Measurements from ENCODE around the gene AGMO.
"Not testable (repeated sequence)": the region's sequence is repeated elsewhere in the genome, so short reads cannot be mapped to it uniquely, and the experiment has no call there.

AGMO gene

DNA sequence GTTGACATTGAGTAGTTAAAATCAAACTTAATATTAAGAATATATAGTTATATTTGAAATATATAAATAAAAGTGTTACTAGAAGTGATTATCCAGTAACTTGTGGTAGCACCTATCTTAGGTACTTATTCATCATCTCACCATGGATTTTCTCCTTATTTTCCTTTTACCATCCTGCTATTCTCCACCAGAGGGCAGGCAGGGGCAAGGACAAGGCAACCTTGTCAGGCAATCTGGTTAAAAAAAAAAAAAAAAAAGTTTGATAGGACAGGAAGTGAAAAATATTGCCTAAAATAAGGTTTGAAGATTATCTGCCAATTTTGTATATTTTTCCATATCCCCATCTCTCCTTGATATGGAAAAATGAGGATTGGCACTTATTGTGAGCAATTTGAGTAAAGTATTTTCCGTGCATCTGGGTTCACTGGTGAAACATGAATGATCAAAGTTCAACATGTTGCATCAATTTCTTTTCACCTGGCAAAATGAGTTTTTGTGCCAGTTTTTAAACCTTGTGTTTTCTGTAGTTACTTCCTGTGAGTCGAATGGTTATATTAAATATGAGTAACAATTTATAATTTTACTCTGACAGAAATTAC lies 256.7 kb downstream of the AGMO start:
- DNase-seq: no peak

GRCh38 chr7:15303357-15303756 lies 258.5 kb downstream of the AGMO start:
- DNase-seq: no peak

- not testable (repeated sequence) for DNase-seq
Measured at GRCh38 chr7:15300986-15301385, 260.8 kb downstream of the AGMO start.

DNA sequence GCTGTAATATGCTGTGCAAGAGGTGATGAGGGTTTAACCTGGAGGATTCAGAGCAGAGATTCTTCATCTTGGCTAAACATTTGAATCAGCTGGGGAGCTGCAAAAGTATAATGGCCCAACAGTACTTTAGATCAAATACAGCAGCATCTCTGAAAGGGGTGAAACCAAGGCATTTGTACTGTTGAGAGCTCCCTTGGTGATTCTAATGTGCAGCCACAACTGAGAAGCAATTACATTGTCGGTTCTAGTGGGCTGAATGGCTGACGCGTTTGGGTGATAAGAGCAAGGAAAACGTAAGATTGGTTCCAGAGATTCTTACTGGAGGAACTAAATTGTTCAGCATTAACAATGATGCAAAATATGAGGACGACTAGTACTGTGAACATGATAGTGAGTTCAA lies 269.7 kb downstream of the AGMO start:
- no peak for DNase-seq

GRCh38 chr7:15291699-15292098 lies 270.1 kb downstream of the AGMO start:
- DNase-seq: no peak

DNA sequence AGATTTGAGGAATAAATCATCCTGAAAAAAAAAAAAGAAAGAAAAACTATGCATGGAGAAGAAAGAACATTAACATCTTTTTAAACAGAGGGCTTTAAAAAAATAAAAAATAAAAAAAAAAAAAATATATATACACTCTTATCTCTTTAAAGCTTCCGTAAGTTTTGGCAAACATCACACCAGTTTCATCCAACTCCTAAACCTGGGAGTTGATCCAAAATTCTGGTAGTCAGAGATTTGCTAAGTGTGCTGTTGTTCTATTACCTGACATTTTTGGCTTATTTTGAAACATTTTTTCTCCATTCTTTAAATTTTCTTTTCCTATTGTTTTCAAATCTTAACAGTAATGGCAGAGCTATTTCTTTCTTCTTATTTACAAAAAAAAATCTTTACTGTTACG lies 273.1 kb downstream of the AGMO start:
- DNase-seq: no peak

DNA sequence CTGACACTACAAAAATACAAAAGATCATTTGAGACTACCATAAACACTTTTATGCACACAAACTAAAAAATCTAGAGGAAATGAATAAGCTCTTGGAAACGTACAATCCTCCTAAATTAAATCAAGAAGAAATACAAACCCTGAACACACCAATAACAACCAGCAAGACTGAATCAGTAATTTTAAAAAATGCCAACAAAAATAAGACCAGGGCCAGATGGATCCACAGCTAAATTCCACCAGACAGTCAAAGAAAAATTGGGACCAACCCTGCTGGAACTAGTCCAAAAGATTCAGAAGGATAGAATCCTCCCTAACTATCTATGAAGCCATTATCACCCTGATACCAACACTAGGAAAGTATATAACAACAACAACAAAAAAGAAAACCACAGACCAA lies 277.4 kb downstream of the AGMO start:
- no peak for DNase-seq

DNA sequence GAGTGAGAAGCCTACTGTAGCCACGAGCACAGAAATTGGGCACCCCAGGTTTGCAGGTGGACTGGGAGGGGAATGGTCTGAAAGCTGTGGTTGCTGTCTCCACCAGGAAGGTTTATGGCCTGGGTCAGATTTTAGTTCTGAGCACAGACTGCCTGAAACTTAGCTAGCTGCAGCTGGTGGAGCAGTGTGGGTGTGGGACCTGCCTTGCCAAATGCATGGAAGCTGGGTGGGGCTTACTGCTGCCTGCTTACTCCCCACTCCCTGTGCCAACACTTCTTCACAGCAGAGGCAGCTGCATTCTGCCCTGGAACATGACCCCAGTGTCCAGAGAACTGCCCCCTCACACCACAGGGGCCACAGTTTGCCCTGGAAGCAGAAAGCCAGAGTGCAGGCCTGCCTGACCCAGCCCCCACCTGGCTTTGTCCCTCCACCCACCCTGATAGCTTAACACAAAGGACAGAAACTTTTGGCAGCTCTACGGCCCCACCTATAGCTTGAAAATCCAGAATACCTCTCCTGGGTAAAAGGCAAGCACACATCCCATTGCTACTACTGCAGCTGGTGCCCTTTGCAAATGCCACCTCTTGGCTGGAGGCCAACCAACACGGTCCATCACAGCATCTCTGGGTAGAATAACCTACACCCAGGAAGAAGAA lies 281.6 kb downstream of the AGMO start:
- no peak for DNase-seq

DNA sequence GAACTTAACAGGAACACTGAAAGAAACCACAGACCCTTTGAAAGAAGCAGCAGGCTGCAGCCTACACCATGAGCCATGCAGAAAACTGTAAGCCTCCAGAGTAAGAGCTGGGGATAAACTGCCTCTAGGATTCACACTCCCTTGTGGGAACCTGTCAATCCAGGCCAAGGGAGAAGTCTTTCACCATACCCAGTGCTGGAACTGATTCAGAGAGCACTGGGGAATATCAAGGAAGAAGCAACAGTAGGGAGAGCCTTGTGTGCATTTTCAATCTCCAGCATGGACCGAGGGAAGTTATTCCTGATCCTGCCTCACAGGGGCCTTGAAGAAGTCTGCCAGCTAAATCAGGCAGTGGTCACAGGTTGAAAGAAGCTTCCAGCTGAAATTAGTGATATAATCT lies 282.2 kb downstream of the AGMO start:
- no peak for DNase-seq

DNA sequence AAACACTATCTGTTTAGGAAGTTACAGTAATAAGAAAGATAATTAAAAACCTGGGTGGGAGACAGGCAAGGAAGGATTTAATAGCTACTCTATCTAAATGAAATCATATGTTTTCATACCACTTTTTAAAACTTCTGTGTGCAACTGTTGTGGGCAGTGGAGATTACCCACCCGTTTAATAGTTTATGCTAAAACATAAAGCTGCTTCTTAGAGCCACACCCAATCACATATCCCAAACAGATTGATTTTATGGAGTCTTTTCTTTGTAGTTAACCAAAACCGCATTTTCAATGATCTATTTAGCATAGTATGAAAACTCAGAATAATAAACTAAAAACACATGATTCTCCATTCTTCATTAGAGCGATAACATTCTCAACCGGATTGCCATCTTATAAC lies 304.1 kb downstream of the AGMO start:
- DNase-seq: no peak

GRCh38 chr7:15252181-15252580 lies 309.6 kb downstream of the AGMO start:
- DNase-seq: no peak

DNA sequence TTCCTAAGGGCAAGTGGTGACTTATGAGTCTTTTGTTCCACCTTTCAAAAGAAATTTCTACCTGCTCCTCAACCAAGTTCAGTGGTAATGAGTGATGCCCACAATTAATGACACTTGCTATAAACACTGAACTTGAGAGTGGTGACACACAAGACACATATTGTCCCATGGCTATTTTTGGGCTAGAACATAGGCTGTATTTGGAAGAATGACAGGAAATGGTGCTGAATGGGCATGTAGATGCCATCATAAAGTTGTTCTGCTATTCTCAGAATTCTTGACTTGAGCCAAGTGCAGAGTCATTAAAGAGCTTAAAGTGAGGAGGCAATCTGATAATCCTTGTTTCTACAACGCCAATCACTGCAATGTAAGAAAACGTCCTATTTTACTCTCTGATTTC lies 313.3 kb downstream of the AGMO start:
- no peak for DNase-seq

GRCh38 chr7:15245831-15246230 lies 316.0 kb downstream of the AGMO start:
- DNase-seq: no peak

DNA sequence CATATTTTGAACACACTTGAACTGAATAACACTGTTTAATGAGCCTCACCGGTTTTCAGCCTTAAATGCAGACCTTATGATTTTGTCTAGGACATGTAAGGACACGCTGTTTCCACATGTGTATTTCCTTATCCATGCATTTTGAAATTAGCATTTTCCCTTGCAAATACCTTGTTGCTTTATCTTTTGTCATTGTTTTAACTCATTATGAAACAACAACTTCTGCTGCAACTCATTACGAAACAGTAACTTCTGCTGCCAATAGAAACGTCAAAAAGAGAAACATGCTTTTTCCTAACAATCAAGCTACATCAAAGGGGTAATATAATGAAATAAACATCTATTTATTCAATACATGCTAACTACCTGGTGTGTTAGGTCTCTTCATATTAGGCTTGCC lies 322.0 kb downstream of the AGMO start:
- no peak for DNase-seq

DNA sequence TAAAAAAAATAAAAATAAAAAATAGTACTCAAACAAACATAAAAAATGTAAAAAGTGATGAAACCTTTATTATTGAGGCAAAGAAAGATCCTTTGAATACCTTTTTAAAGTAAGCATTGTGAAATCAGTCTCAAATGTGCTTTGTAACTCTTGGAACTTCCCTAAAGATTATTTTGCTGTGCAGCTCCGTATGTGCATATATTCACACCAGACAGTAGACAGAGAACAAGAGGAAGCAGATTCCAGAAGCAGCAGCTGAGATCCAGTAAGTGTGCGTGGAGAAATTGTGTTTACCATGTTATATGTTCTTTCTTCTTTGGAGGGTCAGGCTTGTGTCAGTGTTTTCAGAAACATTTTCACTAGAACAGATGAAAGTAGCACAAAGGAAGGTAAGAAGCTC lies 324.9 kb downstream of the AGMO start:
- no peak for DNase-seq

- no peak for DNase-seq
Measured at GRCh38 chr7:15234431-15234830, 327.4 kb downstream of the AGMO start.

DNA sequence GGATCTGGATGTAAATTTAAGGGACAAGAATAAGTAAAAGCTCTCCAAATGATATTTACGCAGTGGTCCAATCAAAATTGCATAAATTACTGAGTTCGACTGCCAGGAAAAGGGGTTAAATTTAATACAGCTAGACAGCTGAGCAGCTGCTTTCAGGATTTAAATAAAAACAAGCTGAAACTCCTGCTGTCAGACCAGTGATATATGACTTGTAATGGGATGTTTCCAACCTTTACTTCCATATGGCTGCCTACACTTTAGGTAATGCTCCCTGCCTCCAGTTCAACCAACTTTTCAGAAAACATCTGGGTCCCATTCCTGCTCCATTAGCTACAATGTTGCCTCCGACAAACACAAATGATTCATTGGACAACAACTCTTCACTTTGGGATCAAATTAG lies 333.0 kb downstream of the AGMO start:
- DNase-seq: no peak

DNA sequence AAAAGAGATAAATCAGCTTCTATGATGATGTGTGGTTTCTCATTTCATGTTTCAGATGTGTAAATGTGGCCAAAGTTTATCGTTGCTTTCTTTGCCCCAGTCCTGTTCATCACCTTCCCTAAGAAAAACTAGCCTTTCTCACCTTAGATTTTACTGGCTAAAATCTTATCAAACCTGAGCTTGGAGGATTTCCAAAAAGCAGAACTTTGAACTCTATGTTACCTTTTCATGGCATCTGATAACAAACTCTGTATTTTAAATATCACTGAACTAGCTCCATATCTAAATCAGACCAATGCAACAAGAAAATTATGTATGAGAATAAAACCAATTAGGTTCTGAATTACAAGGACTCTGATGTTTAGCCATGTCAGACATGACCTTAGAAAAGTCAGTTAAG lies 335.8 kb downstream of the AGMO start:
- DNase-seq: no peak

DNA sequence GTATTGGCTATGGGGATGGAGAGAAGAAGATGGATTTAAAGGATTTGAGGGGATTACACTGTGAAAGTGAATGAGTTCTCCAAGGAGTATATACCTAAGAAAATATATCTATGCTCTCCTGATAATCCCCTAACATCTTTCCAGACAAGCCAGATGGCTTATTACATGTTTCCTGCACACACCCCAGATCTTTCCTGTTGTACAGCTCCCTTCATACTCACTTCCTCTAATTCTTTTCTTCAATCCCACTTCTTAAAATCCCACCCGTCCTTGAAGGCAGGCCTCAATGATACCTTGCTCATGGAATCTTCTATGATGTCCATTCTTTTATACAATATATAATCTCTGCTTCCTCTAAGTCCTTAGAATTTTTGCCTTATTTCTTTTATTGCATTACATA lies 342.1 kb downstream of the AGMO start:
- DNase-seq: no peak

GRCh38 chr7:15218261-15218660 lies 343.6 kb downstream of the AGMO start:
- DNase-seq: no peak

DNA sequence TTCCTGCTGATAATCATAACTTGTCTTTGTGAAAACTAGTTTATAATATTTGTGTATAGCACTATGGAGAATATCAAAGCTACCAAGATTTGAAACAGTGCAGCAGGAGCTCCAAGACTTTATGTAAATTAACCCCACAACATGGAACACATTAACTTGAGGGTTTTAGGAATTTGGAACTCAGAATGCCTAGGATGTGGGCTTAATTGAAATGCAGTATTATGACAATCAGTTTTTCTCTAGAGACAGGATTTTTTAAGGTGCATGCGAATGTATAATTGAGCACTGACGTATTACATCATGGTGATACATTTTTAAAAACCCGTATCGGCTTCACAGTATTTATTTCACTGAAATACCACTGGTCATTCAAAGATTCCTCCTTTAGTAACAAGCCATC lies 346.2 kb downstream of the AGMO start:
- DNase-seq: no peak

DNA sequence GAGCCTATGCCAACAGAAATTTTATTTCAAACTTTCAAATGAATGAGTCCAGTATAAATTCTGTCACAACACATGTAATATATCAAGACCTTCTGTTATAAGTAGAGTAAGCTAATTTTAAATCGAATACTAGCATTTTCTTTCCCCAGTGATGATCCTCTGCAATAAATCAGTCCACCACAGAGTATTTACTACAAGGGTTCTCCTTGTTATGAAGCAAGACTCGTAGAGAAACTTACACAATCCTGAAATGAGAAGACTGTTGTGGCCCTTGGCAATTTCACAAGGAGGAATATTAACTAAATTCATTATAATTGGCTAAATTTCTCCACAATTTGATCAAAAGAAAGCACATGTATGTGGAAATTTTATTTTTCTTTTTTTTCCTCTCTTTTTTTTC lies 346.8 kb downstream of the AGMO start:
- no peak for DNase-seq

- DNase-seq: no peak
Measured at GRCh38 chr7:15213093-15213492, 348.7 kb downstream of the AGMO start.

DNA sequence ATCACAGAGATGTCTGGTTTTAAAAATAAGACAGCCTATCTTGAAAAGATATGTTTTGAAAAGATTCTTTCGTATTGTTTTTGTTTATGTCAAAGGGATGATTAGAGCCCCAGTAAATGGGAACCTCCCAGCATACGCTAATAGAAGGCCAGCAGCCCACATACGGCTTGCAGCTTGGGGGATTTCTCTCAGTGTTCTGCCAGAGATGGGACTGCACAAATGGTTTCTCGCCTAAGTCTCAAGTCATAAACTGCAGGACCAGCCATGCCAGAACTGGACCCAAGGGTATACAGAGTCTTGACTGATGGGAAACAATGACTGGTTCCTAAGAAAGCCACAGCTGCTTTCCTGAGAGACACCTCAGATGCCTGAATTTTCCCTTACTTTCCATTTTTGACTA lies 352.4 kb downstream of the AGMO start:
- DNase-seq: no peak

- no peak for DNase-seq
Measured at GRCh38 chr7:15204421-15204820, 357.4 kb downstream of the AGMO start.

Measured in DMS79 treated with DMSO at 0.1 percent for 48 hours (cell line).